Stimulated activated naive CD4-positive, alpha-beta T cell (primary cell): ENCODE results near the gene HSD17B2.
"Not testable (repeated sequence)": the region's sequence is repeated elsewhere in the genome, so short reads cannot be mapped to it uniquely, and the experiment has no call there.

ENCODE experiments used
- DNase-seq, 6 experiments: peaks; one replicate each; lab custom pipeline; 2025; lab: John Stamatoyannopoulos, UW

HSD17B2 gene

DNA sequence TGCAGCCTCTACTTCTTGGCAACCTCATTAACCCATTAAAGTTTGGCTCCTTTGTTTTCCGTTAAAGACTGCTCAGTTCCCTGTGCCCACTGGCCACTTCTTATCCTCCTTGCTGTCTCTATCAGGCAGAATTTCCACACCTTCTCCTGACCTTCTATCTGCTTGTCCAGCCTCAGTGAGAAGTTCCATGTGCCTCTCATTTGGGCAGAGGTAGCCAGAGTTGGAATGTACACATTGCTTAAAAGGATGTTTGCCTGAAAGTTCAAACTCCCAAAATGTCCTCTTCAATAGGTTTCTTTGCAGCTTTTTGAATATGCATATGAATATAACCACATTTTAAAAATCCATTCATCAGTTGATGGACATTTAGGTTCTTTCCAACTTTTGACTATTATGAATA, 47.0 kb downstream of the HSD17B2 start:
- no peak for DNase-seq

DNA sequence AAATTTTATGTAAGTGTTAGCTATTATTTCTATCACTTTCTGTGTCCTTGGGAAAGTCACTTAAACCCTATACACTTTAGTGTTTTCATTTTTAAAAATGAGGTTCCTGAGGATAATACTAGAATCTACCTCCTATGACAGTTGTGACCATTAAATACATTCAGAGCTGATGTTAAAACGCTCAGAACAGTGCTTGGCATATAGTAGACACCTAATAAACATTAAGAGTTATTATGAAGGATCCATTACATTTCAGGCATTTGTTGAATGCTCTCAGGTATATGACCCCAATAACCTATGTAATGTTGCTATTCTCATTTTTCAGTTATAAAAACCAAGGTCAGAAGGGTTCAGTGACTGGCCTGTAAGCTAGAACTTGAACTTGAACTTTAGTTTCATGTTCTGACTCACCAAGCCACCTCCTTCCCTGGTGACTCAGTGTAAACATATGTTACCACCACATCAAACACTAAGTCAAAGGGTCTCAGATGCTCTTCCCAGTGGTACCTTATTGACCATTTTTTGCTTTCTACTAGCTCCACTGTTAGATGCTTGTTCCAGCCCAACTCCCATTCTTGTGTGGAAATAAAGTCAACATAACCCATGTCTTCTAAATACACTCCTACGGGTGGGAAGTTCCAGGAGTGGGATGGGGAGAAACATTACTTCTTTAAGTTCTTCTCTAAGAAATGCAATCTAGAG, 47.6 kb downstream of the HSD17B2 start:
- DNase-seq = no peak

DNA sequence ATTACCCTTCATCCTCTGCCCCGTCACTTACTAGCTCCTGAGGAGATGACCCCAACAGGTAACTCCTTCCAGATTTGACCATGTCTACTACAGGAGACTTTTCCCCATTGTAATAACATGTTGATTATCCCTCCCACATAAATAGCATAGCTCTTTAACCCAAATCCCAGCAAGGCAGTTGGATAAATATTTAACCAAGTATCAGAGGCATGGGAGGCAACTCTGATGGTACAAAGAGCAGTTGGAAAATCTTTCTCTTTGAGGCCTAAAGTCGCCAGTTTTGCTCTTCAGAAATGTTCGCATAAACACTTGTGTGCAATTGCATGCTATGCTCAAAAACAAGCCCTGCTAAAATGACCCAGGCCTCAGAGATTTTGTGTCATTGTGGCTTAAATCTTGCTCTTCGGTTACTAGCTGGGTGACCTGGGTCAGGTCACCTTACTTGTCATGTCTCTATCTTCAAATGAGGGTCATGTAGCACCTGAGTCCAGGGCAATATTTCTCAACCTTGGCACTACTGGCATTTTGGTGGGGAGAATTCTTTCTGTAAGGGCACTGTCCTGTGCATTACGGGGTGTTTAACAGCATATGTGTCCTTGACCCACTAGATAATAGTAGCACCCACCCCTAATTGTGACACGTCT, 48.8 kb downstream of the HSD17B2 start:
- no peak for DNase-seq

DNA sequence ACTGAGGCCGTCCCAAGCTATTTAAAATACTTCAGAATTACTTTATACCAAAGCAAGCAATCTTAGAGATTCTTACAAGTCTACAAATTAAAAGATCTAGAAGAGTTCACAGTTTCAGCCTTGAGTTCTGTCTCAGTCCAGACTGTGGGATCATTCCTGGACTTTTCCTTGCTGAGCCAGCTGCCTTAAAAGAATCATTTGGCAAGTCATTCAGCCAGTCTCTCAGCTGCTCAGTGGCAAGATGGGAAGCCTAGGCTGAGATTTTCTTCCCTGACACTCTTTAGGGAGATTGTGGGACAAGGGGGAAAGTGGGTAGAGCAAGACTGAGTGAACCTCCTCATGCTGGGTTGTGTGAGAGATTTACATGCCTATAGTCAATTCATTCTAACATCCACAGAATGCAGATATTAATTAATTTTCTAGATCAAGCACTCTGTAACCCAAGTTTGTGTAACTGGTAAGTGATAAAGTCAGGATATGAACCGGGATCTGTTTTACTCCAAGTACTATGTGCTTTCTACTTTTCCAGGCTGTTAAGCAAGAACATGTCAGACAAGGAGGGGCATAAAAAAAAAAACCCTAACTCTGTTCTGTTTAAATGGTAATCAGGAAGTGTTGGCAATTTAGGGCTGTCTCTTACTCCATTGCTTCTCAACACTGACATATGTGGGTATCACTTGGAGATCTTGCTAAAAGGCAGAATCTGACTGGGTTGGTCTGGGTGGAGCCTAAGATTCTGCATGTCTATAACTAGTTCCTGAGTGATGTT, 50.1 kb downstream of the HSD17B2 start:
- no peak for DNase-seq

DNA sequence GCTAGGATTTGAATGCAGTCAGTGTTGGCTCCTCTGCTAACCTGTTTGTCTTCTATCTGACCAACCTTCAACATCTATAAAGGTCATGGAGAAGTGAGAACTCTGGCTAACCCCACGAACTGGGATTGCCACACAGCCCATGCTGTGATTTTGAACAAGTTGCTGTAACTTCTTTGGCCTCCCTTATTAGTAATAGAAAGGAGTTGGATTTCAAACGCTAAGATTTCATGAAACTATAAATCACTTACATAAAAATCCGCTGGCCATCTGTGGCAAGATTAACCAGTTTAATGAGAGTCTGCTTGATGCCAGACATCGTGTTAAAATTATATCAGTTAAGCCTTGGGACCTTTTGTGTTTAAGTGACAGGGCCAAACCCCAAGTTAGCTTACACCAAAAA, 53.4 kb downstream of the HSD17B2 start:
- DNase-seq = no peak

DNA sequence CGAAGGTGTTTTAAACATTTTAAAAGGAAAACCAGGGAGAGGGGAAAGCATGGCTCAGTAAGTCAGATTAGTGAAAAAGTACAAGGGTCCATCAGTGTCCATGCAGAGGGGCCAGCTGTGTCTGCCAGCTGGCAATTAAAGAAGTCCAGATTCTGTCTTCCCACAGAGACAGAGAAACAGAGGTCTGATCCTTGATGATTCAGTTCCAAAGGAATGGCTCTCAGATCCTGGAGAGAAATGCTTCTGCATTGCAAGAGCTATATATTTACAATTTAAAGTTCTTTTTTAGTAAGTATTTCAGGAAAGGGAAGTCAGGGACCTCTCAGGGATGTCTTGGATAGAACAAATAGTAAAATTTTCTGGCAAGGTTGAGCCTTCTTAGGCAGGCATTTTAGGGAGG, 56.2 kb downstream of the HSD17B2 start:
- DNase-seq = no peak

DNA sequence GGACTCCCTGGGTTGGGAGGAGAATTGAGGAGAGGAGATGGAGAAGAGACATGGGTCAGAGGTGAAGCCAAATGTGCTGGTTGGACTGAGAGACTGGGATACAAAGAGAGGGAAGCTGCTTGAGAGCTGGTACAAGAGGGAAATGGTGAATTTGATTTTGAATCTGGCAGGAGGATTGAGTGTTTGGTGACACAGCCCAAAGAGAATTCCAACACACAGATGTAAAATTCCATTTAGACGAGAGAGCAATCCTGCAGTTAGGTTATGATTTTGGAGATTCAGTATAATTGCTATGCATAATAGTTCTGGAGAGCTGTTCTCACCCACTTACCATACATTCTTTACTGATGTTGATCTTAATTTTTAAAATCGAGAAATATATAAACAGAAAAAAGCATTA, 57.7 kb downstream of the HSD17B2 start:
- no peak for DNase-seq

DNA sequence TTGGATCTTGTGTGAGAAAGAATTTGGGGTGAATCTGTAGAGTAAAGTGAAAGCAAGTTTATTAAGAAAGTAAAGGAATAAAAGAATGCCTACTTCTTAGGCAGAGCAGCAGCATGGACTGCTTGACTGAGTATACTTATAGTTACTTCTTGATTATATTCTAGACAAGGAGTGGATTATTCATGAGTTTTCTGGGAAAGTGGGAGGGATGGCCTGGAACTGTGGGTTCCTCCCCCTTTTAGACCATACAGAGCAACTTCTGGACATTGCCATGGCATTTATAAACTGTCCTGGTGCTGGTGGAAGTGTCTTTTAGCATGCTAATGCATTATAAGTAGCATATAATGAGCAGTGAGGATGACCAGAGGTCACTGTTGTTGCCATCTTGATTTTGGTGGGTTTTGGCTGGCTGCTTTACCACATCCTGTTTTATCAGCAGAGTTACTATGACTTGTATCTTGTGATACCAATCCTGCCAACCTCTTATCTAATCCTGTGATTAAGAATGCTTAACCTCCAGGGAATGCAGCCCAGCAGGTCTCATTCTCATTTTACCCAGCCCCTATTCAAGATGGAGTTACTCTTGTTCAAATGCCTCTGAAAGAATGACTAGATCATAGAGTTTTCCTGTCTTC, 58.7 kb downstream of the HSD17B2 start:
- no peak for DNase-seq

DNA sequence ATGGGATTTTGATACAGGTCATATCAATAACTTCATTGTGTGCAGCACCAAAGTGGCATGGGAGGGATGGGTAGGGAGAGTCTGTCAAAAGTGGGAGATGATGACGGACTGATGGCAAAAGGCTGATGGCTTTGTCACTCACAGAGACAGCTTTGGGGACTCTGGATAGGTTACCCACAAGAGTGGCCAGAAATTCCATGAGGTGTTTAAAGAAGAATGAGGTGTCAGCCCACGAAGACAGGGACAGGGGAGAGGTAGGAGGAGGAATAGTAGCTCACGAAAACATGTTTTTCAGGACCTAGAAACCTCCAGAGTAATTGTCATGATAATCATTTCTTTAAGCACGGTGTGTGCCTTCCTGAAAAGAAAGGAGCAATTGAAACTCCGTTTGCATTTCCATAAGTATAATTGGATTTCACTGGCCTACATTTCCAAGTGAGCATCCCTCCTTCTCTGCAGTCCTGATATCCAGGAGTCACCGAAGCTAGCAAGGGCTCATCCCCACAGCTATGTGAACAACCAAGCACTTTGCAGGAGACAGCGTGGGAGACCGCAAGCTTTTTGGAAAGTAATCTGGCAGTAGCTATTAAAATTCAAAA, 60.0 kb downstream of the HSD17B2 start:
- DNase-seq = no peak

DNA sequence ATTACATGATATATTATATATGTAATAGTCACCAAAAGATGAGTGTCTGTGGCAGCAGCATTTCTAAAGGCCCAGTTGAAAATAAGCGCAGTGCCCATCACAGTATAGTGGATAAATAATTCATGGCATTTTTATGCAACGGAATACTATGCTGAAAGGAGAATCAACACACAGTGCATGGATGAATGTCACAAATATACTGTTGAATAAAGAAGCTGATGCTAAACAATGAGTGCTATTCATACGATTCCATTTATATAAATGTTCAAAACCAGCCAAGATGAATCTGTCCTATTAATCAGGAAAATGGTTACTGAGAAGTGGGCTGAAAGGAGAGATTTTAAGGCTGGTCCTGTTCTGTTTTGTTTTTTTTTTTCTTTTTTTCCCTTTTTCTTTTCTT, 61.6 kb downstream of the HSD17B2 start:
- DNase-seq = no peak

DNA sequence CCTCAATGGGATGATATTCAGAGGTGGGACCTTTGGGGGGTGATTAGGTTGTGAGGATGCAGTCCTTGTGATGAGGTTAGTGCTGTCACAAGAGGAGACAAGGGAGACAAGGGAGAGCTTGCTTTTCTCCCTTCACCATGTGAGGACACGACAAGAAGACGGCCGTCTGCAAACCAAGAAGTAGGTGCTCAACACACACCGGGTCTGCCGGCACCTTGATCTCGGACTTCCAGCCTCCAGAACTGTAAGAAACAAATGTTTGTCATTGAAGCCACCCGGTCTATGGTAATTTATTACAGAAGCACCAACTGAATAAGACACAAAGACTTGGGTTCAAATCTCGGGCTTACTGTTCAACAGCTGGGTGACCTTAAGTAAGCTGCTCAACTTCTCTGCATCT, 70.1 kb downstream of the HSD17B2 start:
- DNase-seq = no peak

DNA sequence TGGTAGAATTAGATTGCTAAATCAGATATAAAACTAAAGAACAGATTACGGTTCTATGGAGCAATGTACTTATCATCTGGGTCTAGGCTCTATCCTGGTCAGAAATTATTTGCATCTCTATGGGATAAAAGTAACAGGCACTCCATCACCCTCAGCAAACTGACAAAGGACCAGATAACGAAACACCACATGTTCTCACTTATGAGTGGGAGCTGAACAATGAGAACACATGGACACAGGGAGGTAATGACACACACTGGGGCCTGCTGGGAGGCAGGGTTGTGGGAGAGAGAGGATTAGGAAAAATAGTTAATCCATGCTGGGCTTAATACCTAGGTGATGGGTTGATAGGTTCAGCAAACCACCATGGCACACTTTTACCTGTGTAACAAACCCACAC, 73.0 kb downstream of the HSD17B2 start:
- DNase-seq = no peak

DNA sequence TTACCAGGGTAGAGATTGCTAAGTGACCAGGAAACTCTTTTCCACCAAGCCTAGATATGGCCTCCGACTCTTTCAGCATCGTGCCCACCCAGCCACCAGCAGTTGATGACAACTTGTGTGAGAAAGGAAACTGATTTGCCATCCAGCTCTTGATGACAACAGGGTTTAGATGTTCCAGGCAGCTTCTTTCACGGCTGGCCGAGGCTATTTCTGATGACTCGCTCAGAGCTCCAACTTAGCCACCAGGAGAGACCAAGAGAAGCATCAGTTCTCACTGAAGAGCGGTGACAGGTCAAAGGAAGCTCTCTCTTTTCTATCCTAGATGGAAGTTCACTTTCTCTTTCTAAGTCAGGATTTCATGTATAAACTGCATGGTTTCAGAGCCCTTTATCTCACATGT, 73.7 kb downstream of the HSD17B2 start:
- DNase-seq = no peak

DNA sequence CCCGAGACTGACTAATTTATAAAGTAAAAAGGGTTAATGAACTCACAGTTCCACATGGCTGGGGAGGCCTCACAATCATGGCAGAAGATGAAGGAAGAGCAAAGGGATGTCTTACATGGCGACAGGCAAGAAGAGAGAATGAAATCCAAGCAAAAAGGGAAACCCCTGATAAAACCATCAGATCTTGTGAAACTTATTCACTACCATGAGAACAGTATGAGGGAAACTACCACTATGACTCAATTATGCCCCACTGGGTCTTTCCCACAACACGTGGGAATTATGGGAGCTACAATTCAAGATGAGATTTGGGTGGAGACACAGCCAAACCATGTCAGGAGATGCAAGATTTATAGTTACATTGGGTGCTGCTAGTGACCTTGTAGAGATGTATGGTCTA, 74.2 kb downstream of the HSD17B2 start:
- DNase-seq = not testable (repeated sequence)

DNA sequence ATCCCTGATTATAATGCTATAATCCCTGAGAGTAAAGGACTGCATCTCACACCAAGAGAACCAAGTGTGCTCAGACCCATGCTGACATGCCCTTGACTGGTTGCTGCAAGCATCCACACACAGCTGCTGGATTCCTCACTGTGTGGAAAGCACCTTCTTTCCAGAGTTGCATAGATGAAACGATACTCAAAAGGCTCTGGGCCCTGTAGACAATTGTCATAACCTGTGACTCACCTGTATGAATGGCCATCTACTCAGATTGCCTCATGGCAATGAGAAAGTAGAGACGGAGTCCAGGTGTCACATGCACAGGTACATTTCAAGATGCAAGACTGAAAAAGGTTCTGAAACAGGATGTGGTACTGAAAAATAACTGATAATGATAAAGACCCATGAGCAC, 76.9 kb downstream of the HSD17B2 start:
- DNase-seq = no peak

DNA sequence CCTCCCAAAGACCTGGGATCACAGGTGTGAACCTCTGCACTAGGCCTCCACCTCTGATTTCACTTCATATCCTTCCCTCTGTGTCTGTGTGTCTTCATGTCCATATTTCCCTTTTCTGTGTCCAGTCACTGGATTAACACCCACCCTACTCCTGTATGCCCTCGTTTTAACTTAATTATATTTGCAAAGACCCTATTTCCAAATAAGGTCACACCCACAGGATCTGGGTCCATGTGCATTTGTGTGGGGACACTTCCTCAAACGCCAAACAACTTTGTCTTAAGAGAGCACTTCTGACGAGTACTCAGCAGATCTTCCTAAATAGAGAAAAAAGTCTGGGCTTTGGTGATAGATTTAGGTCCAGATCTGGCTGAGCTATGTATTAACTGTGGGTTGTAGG, 78.7 kb downstream of the HSD17B2 start:
- no peak for DNase-seq

DNA sequence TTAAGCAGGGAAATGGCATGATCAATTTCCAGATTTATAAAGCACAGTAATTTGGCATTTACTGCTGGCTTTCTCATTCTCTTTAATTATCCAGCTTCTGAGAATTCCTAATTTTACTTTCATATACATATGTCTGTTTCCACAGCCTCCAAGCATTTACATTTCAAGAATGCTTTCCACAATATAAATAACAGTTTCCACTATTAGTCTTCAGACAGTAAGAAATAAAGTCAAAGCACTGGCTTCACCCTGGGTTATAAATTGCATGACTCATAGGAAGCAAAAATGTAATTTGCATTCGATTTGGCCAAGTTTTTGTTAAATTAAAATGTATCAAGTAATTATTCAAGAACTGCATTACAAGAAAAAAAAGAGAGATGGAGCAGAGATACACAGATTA, 81.5 kb downstream of the HSD17B2 start:
- no peak for DNase-seq

DNA sequence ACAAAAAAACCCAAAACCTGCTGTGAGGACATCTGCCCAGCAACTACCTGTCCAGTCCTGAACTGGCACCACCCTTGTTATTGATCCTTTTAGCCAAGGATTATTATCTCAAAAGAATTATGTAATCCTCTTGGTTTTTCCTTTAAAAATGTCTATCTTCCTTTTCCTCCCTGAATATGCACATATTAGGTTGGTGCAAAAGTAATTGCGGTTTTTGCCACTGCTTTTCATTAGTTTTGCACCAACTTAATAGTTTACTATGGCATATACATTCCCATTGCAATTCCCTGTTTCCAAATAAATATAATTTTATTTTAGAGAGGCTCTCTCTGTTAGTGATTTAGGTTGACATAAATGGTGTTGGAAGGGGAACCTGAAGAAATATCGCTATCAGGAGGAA, 83.7 kb downstream of the HSD17B2 start:
- no peak for DNase-seq

DNA sequence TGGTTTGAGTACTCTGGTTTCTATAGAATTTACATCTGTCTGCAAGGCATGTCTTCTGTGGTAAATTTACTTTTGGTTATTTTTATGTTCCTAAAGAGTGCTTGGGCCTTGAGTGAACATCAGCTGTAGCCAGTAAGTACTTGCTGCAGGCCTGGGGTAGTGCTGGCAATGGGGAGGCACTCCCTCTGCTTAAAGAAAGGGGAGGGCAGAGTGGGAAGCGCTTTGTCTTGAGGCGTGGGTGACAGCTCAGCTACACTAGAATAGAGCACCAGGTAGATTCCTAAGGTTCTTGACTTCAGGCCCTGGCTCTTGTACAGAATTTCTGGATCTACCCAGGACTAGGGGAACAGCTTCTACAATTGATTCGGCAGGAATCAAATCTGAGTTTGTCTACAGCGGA, 84.4 kb downstream of the HSD17B2 start:
- DNase-seq = no peak

DNA sequence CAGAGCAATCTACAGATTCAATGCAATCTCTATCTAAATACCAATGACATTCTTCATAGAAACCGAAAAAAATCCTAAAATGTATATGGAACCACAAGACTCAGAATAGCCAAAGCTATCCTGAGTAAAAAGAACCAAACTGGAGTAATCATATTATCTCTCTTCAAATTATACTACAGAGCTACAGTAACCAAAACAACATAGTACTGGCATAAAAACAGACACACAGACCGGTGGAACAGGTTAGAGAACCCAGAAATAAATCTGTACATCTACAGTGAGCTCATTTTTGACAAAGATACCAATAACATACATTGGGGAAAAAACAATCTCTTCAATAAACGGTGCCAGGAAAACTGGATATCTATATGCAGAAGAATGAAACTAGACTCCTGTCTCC, 89.6 kb downstream of the HSD17B2 start:
- no peak for DNase-seq

DNA sequence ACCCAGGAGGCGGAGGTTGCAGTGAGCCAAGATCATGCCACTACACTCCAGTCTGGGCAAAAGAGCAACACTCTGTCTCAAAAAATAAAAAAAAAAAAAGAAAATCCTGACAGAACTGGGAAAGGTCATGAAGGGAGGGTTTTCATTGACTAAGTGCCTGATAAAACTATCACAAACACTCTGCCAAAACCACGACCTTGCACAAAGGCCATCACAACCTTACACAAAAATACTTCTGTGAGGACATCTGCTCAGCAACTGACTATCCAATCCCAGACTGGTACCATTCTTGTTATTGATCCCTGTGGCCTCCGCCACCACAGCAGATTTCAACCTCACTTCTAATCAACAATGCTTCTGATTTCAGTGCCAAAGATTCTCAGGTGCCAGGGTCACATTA, 94.8 kb downstream of the HSD17B2 start:
- no peak for DNase-seq

DNA sequence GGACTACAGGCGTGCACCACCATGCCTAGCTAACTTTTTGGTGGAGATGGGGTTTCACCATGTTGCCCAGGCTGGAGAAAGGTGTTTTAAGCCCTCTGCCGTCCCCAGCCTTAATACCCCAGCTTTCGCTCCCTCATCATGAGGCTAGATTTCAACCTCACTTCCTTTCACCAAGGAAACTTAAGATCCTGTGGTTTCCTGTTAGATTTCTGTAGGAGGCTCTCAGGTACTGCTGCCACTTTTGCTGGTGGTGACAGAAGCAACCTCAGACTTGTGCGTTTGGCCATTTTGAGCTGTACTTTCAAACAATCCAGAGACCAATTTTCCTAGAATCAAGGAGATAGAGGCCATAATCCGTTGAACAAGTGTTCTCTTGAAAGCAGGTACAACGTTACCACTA, 98.7 kb downstream of the HSD17B2 start:
- peak in 2 of 6 experiments; percentile 16 to 31 for DNase-seq
